NB4 (cell line): Measurements from ENCODE around the gene GART.

Experiments used
- MAX ChIP-seq: IDR thresholded peaks from 2 replicates; pipeline ENCODE4 v1.6.1; 2011; ENCODE audit warnings: low read depth, low read length
- MYC ChIP-seq: IDR thresholded peaks from 2 replicates; pipeline ENCODE4 v1.6.1; 2011; ENCODE audit warnings: low read depth, low read length
- POLR2A ChIP-seq: IDR thresholded peaks from 2 replicates; pipeline ENCODE4 v1.6.1; 2011; ENCODE audit warnings: mild to moderate bottlenecking; ENCODE audit not compliant: insufficient read length; ENCODE audit errors: extremely low read depth
- TF ChIP-seq, protein P1 (sequence below): IDR thresholded peaks from one replicate; pipeline ENCODE4 v1.5.1; 2012; ENCODE audit warnings: low read depth, low read length

GRCh38 chr21:33543505-33544129 is 1.7 kb upstream of the GART start:
- TF ChIP-seq, protein P1, sequence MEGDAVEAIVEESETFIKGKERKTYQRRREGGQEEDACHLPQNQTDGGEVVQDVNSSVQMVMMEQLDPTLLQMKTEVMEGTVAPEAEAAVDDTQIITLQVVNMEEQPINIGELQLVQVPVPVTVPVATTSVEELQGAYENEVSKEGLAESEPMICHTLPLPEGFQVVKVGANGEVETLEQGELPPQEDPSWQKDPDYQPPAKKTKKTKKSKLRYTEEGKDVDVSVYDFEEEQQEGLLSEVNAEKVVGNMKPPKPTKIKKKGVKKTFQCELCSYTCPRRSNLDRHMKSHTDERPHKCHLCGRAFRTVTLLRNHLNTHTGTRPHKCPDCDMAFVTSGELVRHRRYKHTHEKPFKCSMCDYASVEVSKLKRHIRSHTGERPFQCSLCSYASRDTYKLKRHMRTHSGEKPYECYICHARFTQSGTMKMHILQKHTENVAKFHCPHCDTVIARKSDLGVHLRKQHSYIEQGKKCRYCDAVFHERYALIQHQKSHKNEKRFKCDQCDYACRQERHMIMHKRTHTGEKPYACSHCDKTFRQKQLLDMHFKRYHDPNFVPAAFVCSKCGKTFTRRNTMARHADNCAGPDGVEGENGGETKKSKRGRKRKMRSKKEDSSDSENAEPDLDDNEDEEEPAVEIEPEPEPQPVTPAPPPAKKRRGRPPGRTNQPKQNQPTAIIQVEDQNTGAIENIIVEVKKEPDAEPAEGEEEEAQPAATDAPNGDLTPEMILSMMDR = no peak
- TF ChIP-seq POLR2A (no peak), MYC (no peak; the same call in 1 of the 2 replicates), MAX (no peak)
